ENCODE data around the gene THSD4. TPM values are rescaled to one million over a fixed set of nuclear protein-coding genes. Genes with fewer than 3 reads are reported as not detected.
"Not testable (repeated sequence)": the region's sequence is repeated elsewhere in the genome, so short reads cannot be mapped to it uniquely, and the experiment has no call there.

Gene THSD4
- total and polyA plus RNA-seq, 4 donors = 6.0 to 42.4 (median 18.5) TPM

DNA sequence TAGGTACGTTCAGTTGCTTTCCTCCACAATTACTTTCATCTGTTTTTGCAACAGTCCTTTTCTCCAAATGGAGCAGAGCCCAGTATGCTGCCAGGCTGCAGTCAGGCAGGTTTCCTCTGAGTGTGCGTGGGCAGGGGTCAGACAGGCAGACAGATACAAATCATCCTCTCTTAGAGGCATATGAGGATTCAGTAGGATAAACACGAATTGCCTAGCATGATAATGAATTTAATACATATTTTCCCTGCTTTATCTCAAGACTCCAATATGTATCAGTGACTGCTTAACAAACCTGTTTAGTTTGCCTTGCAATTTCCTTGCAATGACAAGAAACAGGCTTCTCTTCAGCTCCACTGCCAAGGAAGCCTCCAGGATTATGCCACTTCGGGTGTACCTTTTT, 554.4 kb downstream of the THSD4 start:
- H3K27ac ChIP-seq (ENCODE audit: low read depth in 1 of 2, low read length in 1 of 2) = no peak overlapping the region
- H3K9me3 ChIP-seq (ENCODE audit: control insufficient read depth in 4 of 4, insufficient read depth in 3 of 4, low read length in 3 of 4) = no peaks in the 10 kb centered on the region
- peaks cover 0 to 37% (median 5%) of the 10 kb centered on the region in 5 donors for H3K4me1 ChIP-seq (ENCODE audit: control insufficient read depth in 5 of 5, insufficient read depth in 5 of 5, low read length in 5 of 5)
- no peaks in the 10 kb centered on the region for H3K36me3 ChIP-seq (ENCODE audit: control insufficient read depth in 4 of 4, insufficient read depth in 4 of 4, low read length in 4 of 4)
- 61 to 68% methylated on average over 4 of the region's 4 CpGs for WGBS, 2 donors
- H3K9ac ChIP-seq (ENCODE audit: insufficient read depth in 1 of 2, low read length in 2 of 2) = peak overlapping the region in 1 of 2 donors; percentile 28
- TF ChIP-seq, protein P1, sequence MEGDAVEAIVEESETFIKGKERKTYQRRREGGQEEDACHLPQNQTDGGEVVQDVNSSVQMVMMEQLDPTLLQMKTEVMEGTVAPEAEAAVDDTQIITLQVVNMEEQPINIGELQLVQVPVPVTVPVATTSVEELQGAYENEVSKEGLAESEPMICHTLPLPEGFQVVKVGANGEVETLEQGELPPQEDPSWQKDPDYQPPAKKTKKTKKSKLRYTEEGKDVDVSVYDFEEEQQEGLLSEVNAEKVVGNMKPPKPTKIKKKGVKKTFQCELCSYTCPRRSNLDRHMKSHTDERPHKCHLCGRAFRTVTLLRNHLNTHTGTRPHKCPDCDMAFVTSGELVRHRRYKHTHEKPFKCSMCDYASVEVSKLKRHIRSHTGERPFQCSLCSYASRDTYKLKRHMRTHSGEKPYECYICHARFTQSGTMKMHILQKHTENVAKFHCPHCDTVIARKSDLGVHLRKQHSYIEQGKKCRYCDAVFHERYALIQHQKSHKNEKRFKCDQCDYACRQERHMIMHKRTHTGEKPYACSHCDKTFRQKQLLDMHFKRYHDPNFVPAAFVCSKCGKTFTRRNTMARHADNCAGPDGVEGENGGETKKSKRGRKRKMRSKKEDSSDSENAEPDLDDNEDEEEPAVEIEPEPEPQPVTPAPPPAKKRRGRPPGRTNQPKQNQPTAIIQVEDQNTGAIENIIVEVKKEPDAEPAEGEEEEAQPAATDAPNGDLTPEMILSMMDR (IDR thresholded peaks at IDR 0.05; ENCODE audit: control extremely low read depth, extremely low read depth) = no peak
- no peak overlapping the region for H3K4me3 ChIP-seq
- H3K27me3 ChIP-seq (ENCODE audit: control insufficient read depth in 3 of 3, insufficient read depth in 3 of 3, low read length in 2 of 3) = no peaks in the 10 kb centered on the region
- ATAC-seq (ENCODE audit: insufficient read depth, low FRiP score) = no peak
- DNase-seq = no peak

DNA sequence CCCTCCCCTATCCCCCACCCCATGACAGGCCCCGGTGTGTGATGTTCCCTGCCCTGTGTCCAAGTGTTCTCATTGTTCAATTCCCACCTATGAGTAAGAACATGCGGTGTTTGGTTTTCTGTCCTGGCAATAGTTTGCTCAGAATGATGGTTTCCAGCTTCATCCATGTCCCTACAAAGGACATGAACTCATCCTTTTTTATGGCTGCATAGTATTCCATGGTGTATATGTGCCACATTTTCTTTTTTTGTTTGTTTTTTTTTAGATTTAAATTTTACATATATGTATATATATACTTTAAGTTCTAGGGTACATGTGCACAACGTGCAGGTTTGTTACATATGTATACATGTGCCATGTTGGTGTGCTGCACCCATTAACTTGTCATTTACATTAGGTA, 555.0 kb downstream of the THSD4 start:
- DNase-seq; H3K27me3 ChIP-seq (ENCODE audit: control insufficient read depth in 3 of 3, insufficient read depth in 3 of 3, low read length in 2 of 3); H3K27ac ChIP-seq (ENCODE audit: low read depth in 1 of 2, low read length in 1 of 2); H3K36me3 ChIP-seq (ENCODE audit: control insufficient read depth in 4 of 4, insufficient read depth in 4 of 4, low read length in 4 of 4); H3K4me3 ChIP-seq; H3K9ac ChIP-seq (ENCODE audit: insufficient read depth in 1 of 2, low read length in 2 of 2); H3K9me3 ChIP-seq (ENCODE audit: control insufficient read depth in 4 of 4, insufficient read depth in 3 of 4, low read length in 3 of 4); ATAC-seq (ENCODE audit: insufficient read depth, low FRiP score): not testable (repeated sequence)
- peaks cover 0 to 37% (median 5%) of the 10 kb centered on the region in 5 donors for H3K4me1 ChIP-seq (ENCODE audit: control insufficient read depth in 5 of 5, insufficient read depth in 5 of 5, low read length in 5 of 5)
- WGBS, 2 donors = 99 to 100% methylated on average over 3 of the region's 3 CpGs

DNA sequence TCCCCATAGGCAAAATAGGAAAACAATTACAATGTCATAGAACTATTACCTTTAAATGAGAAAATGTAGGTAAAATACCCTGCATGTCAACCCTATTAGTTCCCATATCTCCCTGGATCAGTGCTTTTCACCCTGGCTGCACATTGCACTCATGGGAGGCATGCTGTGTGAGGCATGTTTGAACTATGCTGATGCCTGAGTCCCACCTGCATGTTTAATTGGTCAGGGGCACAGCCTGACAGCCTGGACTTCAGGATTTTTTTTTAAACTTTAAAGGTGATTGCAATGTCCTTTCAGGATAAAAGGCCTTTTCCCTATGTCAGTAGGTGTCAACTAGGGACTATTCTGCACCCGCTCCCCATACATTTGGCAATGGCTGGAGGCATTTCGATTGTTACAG, 559.1 kb downstream of the THSD4 start:
- ATAC-seq (ENCODE audit: insufficient read depth, low FRiP score) = no peak
- Histone ChIP-seq H3K9me3 (ENCODE audit: control insufficient read depth in 4 of 4, insufficient read depth in 3 of 4, low read length in 3 of 4) (no peaks in the 10 kb centered on the region), H3K27ac (ENCODE audit: low read depth in 1 of 2, low read length in 1 of 2) (no peak overlapping the region), H3K4me1 (ENCODE audit: control insufficient read depth in 5 of 5, insufficient read depth in 5 of 5, low read length in 5 of 5) (peaks cover 0 to 16% (median 11%) of the 10 kb centered on the region in 5 donors), H3K36me3 (ENCODE audit: control insufficient read depth in 4 of 4, insufficient read depth in 4 of 4, low read length in 4 of 4) (no peaks in the 10 kb centered on the region), H3K4me3 (no peak overlapping the region), H3K9ac (ENCODE audit: insufficient read depth in 1 of 2, low read length in 2 of 2) (no peak overlapping the region), H3K27me3 (ENCODE audit: control insufficient read depth in 3 of 3, insufficient read depth in 3 of 3, low read length in 2 of 3) (no peaks in the 10 kb centered on the region)
- no peak for DNase-seq
- TF ChIP-seq, protein P1 (IDR thresholded peaks at IDR 0.05; ENCODE audit: control extremely low read depth, extremely low read depth) = no peak
- 86 to 95% methylated on average over 2 of the region's 2 CpGs for WGBS, 2 donors

DNA sequence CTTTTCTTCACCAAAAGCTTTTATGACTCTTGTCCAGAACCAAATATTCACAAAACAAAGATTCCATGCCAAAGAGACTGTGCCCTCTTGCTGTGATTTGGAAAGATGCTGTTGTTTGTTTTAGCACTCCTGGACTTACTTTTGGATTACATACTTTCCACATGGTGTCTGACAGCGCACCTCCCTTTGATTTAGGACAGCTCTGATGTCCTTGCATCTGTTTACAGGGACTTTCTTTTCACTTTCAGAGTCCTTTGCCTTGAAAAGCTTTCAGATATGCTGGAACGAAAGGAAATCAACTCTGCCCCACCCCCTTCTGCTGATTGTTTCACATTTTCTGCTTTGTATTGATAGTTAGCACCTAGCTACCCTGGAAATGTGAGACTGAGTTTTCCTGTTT, 562.1 kb downstream of the THSD4 start:
- WGBS, 2 donors = 56 to 66% methylated on average over 2 of the region's 2 CpGs
- H3K27ac ChIP-seq (ENCODE audit: low read depth in 1 of 2, low read length in 1 of 2) = peak overlapping the region in 1 of 2 donors; percentile 84
- no peaks in the 10 kb centered on the region for H3K36me3 ChIP-seq (ENCODE audit: control insufficient read depth in 4 of 4, insufficient read depth in 4 of 4, low read length in 4 of 4)

More for the DNA sequence above, 562.1 kb downstream of the THSD4 start:
- Histone ChIP-seq H3K9me3 (ENCODE audit: control insufficient read depth in 4 of 4, insufficient read depth in 3 of 4, low read length in 3 of 4) (no peaks in the 10 kb centered on the region), H3K4me3 (no peak overlapping the region), H3K4me1 (ENCODE audit: control insufficient read depth in 5 of 5, insufficient read depth in 5 of 5, low read length in 5 of 5) (peaks cover 0 to 23% (median 12%) of the 10 kb centered on the region in 5 donors), H3K9ac (ENCODE audit: insufficient read depth in 1 of 2, low read length in 2 of 2) (peak overlapping the region in 1 of 2 donors; percentile 11), H3K27me3 (ENCODE audit: control insufficient read depth in 3 of 3, insufficient read depth in 3 of 3, low read length in 2 of 3) (no peaks in the 10 kb centered on the region)
- TF ChIP-seq, protein P1 (IDR thresholded peaks at IDR 0.05; ENCODE audit: control extremely low read depth, extremely low read depth) = no peak
- no peak for ATAC-seq (ENCODE audit: insufficient read depth, low FRiP score)
- DNase-seq = no peak

All from lung (tissue), 12 donors.